ENCODE results near the gene PLA2G12A.
"Not testable (repeated sequence)": the region's sequence is repeated elsewhere in the genome, so short reads cannot be mapped to it uniquely, and the experiment has no call there.

PLA2G12A gene

GRCh38 chr4:109728385-109728784 lies 1.5 kb downstream of the PLA2G12A start:
- DNase-seq: no peak

GRCh38 chr4:109723110-109723509 lies 6.8 kb downstream of the PLA2G12A start:
- no peak for DNase-seq

- DNase-seq: no peak
Measured at GRCh38 chr4:109722357-109722756, 7.5 kb downstream of the PLA2G12A start.

GRCh38 chr4:109721033-109721432 lies 8.8 kb downstream of the PLA2G12A start:
- DNase-seq: peak; percentile 37

GRCh38 chr4:109719604-109720003 lies 10.3 kb downstream of the PLA2G12A start:
- DNase-seq: no peak

- DNase-seq: no peak
Measured at GRCh38 chr4:109718759-109719158, 11.1 kb downstream of the PLA2G12A start.

- no peak for DNase-seq
Measured at GRCh38 chr4:109713500-109713899, 16.4 kb downstream of the PLA2G12A start.

GRCh38 chr4:109708990-109709389 lies 20.9 kb downstream of the PLA2G12A start:
- DNase-seq: no peak

GRCh38 chr4:109708435-109708834 lies 21.4 kb downstream of the PLA2G12A start:
- no peak for DNase-seq

- DNase-seq: peak; percentile 20
Measured at GRCh38 chr4:109703664-109704361, 26.1 kb downstream of the PLA2G12A start.

GRCh38 chr4:109702950-109703663 lies 26.8 kb downstream of the PLA2G12A start, which contains the start of gene CASP6:
CASP6 (minus strand) TSS chr4:109703445; CDS start chr4:109703395, 50 bp downstream.
- peak; percentile 69 for DNase-seq

- DNase-seq: peak; percentile 2
Measured at GRCh38 chr4:109701566-109702410, 28.1 kb downstream of the PLA2G12A start.

- DNase-seq: peak; percentile 32
Measured at GRCh38 chr4:109699553-109700225, 30.2 kb downstream of the PLA2G12A start.

GRCh38 chr4:109698656-109699055 lies 31.2 kb downstream of the PLA2G12A start:
- no peak for DNase-seq

GRCh38 chr4:109691411-109691920 lies 38.4 kb downstream of the PLA2G12A start:
- no peak for DNase-seq

- no peak for DNase-seq
Measured at GRCh38 chr4:109690690-109691410, 39.0 kb downstream of the PLA2G12A start.

- DNase-seq: no peak
Measured at GRCh38 chr4:109684727-109685126, 45.1 kb downstream of the PLA2G12A start.

- DNase-seq: no peak
Measured at GRCh38 chr4:109683621-109684253, 46.1 kb downstream of the PLA2G12A start.

- no peak for DNase-seq
Measured at GRCh38 chr4:109682875-109683274, 47.0 kb downstream of the PLA2G12A start.

GRCh38 chr4:109678925-109679324 lies 50.9 kb downstream of the PLA2G12A start:
- DNase-seq: not testable (repeated sequence)

GRCh38 chr4:109678472-109678871 lies 51.4 kb downstream of the PLA2G12A start:
- DNase-seq: not testable (repeated sequence)
